Panc1 (cell line): ENCODE measurements around the gene WWOX. TPM values are rescaled to one million over a fixed set of nuclear protein-coding genes. Genes with fewer than 3 reads are reported as not detected.

Source experiments
- ATAC-seq: fragments of 200-7000 bp; cut with Tn5 transposase; 2 replicates; pipeline ENCODE4 v1.9.1; 2020; ENCODE audit warnings: mild to moderate bottlenecking, moderate library complexity
- BruUV-seq: library from RNA; stranded (reverse); fragments of 400-500 nt; replicated peaks from 2 replicates; lab custom pipeline; 2021; lab: Mats Ljungman, UMichigan
- CTCF ChIA-PET: fragments of 300-600 bp; sonication (Branson Sonifier 250); formaldehyde crosslinking; loops from one replicate; lab custom pipeline; 2022; ENCODE audit warnings: antibody characterized with exemption; lab: Charles Lee
- POLR2A ChIA-PET: fragments of 300-600 bp; sonication (Branson Sonifier 250); formaldehyde crosslinking; loops from one replicate; lab custom pipeline; 2022; ENCODE audit warnings: antibody characterized with exemption; lab: Charles Lee
- DNase-seq: peaks from one replicate; pipeline ENCODE4 v3.0.0-alpha.2; 2010; ENCODE audit warnings: low read depth, low spot score
- H3K27ac ChIP-seq: 2 replicates; pipeline ENCODE4 v1.5.1; 2011; ENCODE audit warnings: mild to moderate bottlenecking, low read length, inconsistent platforms
- H3K27me3 ChIP-seq: fragments of 200-500 bp; sonication (Bioruptor generic); 2 replicates; pipeline ENCODE4 v1.6.0; 2014; ENCODE audit warnings: low read length, inconsistent platforms; ENCODE audit not compliant: control insufficient read depth, insufficient read depth
- H3K36me3 ChIP-seq: fragments of 200-500 bp; sonication (Bioruptor generic); 2 replicates; pipeline ENCODE4 v1.5.1; 2014; ENCODE audit warnings: inconsistent platforms, mild to moderate bottlenecking, low read length, moderate library complexity; ENCODE audit not compliant: control insufficient read depth, insufficient read depth
- H3K4me1 ChIP-seq: 2 replicates; pipeline ENCODE4 v1.5.1; 2011; ENCODE audit warnings: inconsistent platforms, mild to moderate bottlenecking, low read length, moderate library complexity; ENCODE audit not compliant: control insufficient read depth, insufficient read depth
- H3K4me3 ChIP-seq, 2 experiments: 2 replicates each; pipeline ENCODE4 v1.5.1; 2011 to 2012; ENCODE audit warnings: low read depth in 2 of 2, low read length in 2 of 2, mild to moderate bottlenecking in 2 of 2, inconsistent platforms in 1 of 2, moderate library complexity in 1 of 2
- H3K9me3 ChIP-seq: fragments of 200-500 bp; sonication (Bioruptor generic); 2 replicates; pipeline ENCODE4 v1.5.1; 2014; ENCODE audit warnings: low read depth, mild to moderate bottlenecking, inconsistent platforms, low read length, moderate library complexity; ENCODE audit not compliant: control insufficient read depth, insufficient read depth
- CTCF ChIP-seq: fragments of 450-650 bp; IDR thresholded peaks from 2 replicates; pipeline ENCODE4 v1.5.1; 2017; ENCODE audit warnings: mild to moderate bottlenecking
- POLR2AphosphoS5 ChIP-seq: IDR thresholded peaks from 2 replicates; pipeline ENCODE4 v1.6.1; 2012; ENCODE audit warnings: mild to moderate bottlenecking, low read depth, low read length, moderate library complexity
- SIN3A ChIP-seq: IDR thresholded peaks from 2 replicates; pipeline ENCODE4 v1.6.1; 2012; ENCODE audit warnings: low read depth, mild to moderate bottlenecking, low read length, moderate library complexity, borderline replicate concordance; ENCODE audit not compliant: insufficient read depth
- TCF7L2 ChIP-seq: IDR thresholded peaks from 2 replicates; pipeline ENCODE4 v1.6.1; 2011; ENCODE audit warnings: mild to moderate bottlenecking, low read depth, low read length, inconsistent platforms
- in situ Hi-C: cut with HindIII; loops from 2 replicates; pipeline ENCODE4 v1.10.0; 2016; ENCODE audit warnings: low sequenced_read_pairs, low pct_unique_long_range_greater_than_20kb
- intact Hi-C: fragments of 100-400 bp; cut with micrococcal nuclease; formaldehyde crosslinking; loops from one replicate; pipeline ENCODE4 v1.10.0; 2022; ENCODE audit not compliant: unreplicated experiment
- total RNA-seq: library from RNA; stranded (reverse); gene quantifications from one replicate; pipeline ENCODE4 v1.2.1, GENCODE V29; 2021; ENCODE audit not compliant: unreplicated experiment
- TF ChIP-seq, protein P1 (sequence below), 2 experiments: IDR thresholded peaks; 2 replicates each; pipeline ENCODE4 v1.6.1; 2011 to 2012; ENCODE audit warnings: low read depth in 2 of 2, control low read depth in 1 of 2, low read length in 1 of 2, mild to moderate bottlenecking in 1 of 2, moderate library complexity in 1 of 2; ENCODE audit not compliant: insufficient read depth in 1 of 2

WWOX gene
- total RNA-seq, 1 experiment from 2014 or later: 12.5 TPM

GRCh38 chr16:79074541-79074940 lies 975.1 kb downstream of the WWOX start:
- Histone ChIP-seq H3K4me1 (no peaks in the 10 kb centered on the region), H3K27me3 (no peaks in the 10 kb centered on the region; the same call in 1 of the 2 replicates), H3K4me3 (no peak overlapping the region), H3K27ac (no peak overlapping the region), H3K36me3 (no peaks in the 10 kb centered on the region), H3K9me3 (no peaks in the 10 kb centered on the region)
- BruUV-seq: no TSS peak
- TF ChIP-seq SIN3A: no peak
- intact Hi-C loops (no loop called here), in situ Hi-C loops (no loop called here)
- DNase-seq (no peak), ATAC-seq (no peak)
- ChIA-PET CTCF (no interaction called here), POLR2A (no interaction called here)

- intact Hi-C loops: no loop called here
- H3K36me3 ChIP-seq: no peaks in the 10 kb centered on the region
- in situ Hi-C loops: no loop called here
- DNase-seq: no peak
- H3K4me3 ChIP-seq: no peak overlapping the region
- ATAC-seq: no peak
- ChIA-PET CTCF (no interaction called here), POLR2A (no interaction called here)
- H3K27me3 ChIP-seq: no peaks in the 10 kb centered on the region; the same call in 1 of the 2 replicates
- no peaks in the 10 kb centered on the region for H3K9me3 ChIP-seq
- BruUV-seq: no TSS peak
- no peaks in the 10 kb centered on the region for H3K4me1 ChIP-seq
- TF ChIP-seq POLR2AphosphoS5 (no peak), SIN3A (no peak), CTCF (no peak), TCF7L2 (no peak)
- TF ChIP-seq, protein P1, sequence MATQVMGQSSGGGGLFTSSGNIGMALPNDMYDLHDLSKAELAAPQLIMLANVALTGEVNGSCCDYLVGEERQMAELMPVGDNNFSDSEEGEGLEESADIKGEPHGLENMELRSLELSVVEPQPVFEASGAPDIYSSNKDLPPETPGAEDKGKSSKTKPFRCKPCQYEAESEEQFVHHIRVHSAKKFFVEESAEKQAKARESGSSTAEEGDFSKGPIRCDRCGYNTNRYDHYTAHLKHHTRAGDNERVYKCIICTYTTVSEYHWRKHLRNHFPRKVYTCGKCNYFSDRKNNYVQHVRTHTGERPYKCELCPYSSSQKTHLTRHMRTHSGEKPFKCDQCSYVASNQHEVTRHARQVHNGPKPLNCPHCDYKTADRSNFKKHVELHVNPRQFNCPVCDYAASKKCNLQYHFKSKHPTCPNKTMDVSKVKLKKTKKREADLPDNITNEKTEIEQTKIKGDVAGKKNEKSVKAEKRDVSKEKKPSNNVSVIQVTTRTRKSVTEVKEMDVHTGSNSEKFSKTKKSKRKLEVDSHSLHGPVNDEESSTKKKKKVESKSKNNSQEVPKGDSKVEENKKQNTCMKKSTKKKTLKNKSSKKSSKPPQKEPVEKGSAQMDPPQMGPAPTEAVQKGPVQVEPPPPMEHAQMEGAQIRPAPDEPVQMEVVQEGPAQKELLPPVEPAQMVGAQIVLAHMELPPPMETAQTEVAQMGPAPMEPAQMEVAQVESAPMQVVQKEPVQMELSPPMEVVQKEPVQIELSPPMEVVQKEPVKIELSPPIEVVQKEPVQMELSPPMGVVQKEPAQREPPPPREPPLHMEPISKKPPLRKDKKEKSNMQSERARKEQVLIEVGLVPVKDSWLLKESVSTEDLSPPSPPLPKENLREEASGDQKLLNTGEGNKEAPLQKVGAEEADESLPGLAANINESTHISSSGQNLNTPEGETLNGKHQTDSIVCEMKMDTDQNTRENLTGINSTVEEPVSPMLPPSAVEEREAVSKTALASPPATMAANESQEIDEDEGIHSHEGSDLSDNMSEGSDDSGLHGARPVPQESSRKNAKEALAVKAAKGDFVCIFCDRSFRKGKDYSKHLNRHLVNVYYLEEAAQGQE (IDR thresholded peaks at IDR 0.05; ENCODE audit: insufficient read depth in 1 of 2, low read depth in 2 of 2, low read length in 1 of 2): no peak
- H3K27ac ChIP-seq: no peak overlapping the region
These were observed 975.5 kb downstream of the WWOX start for GRCh38 chr16:79074951-79075350.

GRCh38 chr16:79076047-79076767 lies 976.8 kb downstream of the WWOX start:
- CTCF ChIA-PET: no interaction called here
- DNase-seq: no peak
- Histone ChIP-seq H3K4me3 (no peak overlapping the region), H3K27me3 (no peaks in the 10 kb centered on the region; the same call in 1 of the 2 replicates), H3K4me1 (no peaks in the 10 kb centered on the region), H3K9me3 (no peaks in the 10 kb centered on the region), H3K36me3 (no peaks in the 10 kb centered on the region), H3K27ac (no peak overlapping the region)
- in situ Hi-C loops: no loop called here
- intact Hi-C loops: no loop called here
- ATAC-seq: no peak
- BruUV-seq: no TSS peak
- TF ChIP-seq SIN3A: no peak
- TF ChIP-seq POLR2AphosphoS5: no peak
- TF ChIP-seq TCF7L2: no peak
- TF ChIP-seq CTCF: no peak
- TF ChIP-seq, protein P1 (IDR thresholded peaks at IDR 0.05; ENCODE audit: insufficient read depth in 1 of 2, low read depth in 2 of 2, low read length in 1 of 2): no peak
- POLR2A ChIA-PET: interaction anchor here (0.6 kb wide), 1 partner anchor 1005 kb away, joined by 4 read pairs; no protein-coding TSS in a partner anchor
